ENCODE measurements around the gene AOPEP. TPM values are rescaled to one million over a fixed set of nuclear protein-coding genes. Genes with fewer than 3 reads are reported as not detected.

AOPEP gene
- total and polyA plus RNA-seq, 2 of the 13 experiments (the other 11 are each of a cell fraction or from before 2014, with no cell fraction given) = 22.2 to 41.6 TPM

- no peak for TF ChIP-seq ZEB1 (IDR thresholded peaks at IDR 0.05; ENCODE audit: insufficient replicate concordance, low read depth)
- no peak for TF ChIP-seq DNMT3B (CRISPR knock-in tag; conservative IDR thresholded peaks at IDR 0.05)
- TF ChIP-seq, protein P1, sequence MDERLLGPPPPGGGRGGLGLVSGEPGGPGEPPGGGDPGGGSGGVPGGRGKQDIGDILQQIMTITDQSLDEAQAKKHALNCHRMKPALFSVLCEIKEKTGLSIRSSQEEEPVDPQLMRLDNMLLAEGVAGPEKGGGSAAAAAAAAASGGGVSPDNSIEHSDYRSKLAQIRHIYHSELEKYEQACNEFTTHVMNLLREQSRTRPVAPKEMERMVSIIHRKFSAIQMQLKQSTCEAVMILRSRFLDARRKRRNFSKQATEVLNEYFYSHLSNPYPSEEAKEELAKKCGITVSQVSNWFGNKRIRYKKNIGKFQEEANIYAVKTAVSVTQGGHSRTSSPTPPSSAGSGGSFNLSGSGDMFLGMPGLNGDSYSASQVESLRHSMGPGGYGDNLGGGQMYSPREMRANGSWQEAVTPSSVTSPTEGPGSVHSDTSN (CRISPR knock-in tag; IDR thresholded peaks at IDR 0.05) = no peak
- TF ChIP-seq SRY (CRISPR knock-in tag; IDR thresholded peaks at IDR 0.05) = no peak
- TF ChIP-seq ZNF788 (CRISPR knock-in tag; IDR thresholded peaks at IDR 0.05; ENCODE audit: borderline replicate concordance) = no peak
- no peak for TF ChIP-seq LCORL (IDR thresholded peaks at IDR 0.05)
- TF ChIP-seq LCORL (CRISPR knock-in tag; IDR thresholded peaks at IDR 0.05) = no peak
- TF ChIP-seq TP53 (CRISPR knock-in tag; conservative IDR thresholded peaks at IDR 0.05) = no peak
- TF ChIP-seq NR2F1 (CRISPR knock-in tag; IDR thresholded peaks at IDR 0.05) = no peak
- no peak for TF ChIP-seq SAP130 (CRISPR knock-in tag; IDR thresholded peaks at IDR 0.05; ENCODE audit: low read depth)
- TF ChIP-seq ZNF761 (CRISPR knock-in tag; conservative IDR thresholded peaks at IDR 0.05) = no peak
- no peak for TF ChIP-seq SMC3 (IDR thresholded peaks at IDR 0.05; ENCODE audit: low read length)
- no peak for TF ChIP-seq ZNF484 (CRISPR knock-in tag; IDR thresholded peaks at IDR 0.05; ENCODE audit: borderline replicate concordance, low read depth)
- TF ChIP-seq SPEN (CRISPR knock-in tag; IDR thresholded peaks at IDR 0.05; ENCODE audit: low read depth) = no peak
- TF ChIP-seq ATF3 (CRISPR knock-in tag; IDR thresholded peaks at IDR 0.05) = no peak
- TF ChIP-seq ZNF772 (CRISPR knock-in tag; IDR thresholded peaks at IDR 0.05) = no peak
- no peak for TF ChIP-seq CEBPB (IDR thresholded peaks at IDR 0.05; ENCODE audit: borderline replicate concordance, low read depth, low read length)
- TF ChIP-seq, protein P2, sequence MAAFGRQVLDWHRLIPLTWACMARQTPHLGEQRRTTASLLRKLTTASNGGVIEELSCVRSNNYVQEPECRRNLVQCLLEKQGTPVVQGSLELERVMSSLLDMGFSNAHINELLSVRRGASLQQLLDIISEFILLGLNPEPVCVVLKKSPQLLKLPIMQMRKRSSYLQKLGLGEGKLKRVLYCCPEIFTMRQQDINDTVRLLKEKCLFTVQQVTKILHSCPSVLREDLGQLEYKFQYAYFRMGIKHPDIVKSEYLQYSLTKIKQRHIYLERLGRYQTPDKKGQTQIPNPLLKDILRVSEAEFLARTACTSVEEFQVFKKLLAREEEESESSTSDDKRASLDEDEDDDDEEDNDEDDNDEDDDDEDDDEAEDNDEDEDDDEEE (CRISPR knock-in tag; IDR thresholded peaks at IDR 0.05) = no peak
- no peak for TF ChIP-seq CBFB (CRISPR knock-in tag; IDR thresholded peaks at IDR 0.05)
- TF ChIP-seq, protein P3, sequence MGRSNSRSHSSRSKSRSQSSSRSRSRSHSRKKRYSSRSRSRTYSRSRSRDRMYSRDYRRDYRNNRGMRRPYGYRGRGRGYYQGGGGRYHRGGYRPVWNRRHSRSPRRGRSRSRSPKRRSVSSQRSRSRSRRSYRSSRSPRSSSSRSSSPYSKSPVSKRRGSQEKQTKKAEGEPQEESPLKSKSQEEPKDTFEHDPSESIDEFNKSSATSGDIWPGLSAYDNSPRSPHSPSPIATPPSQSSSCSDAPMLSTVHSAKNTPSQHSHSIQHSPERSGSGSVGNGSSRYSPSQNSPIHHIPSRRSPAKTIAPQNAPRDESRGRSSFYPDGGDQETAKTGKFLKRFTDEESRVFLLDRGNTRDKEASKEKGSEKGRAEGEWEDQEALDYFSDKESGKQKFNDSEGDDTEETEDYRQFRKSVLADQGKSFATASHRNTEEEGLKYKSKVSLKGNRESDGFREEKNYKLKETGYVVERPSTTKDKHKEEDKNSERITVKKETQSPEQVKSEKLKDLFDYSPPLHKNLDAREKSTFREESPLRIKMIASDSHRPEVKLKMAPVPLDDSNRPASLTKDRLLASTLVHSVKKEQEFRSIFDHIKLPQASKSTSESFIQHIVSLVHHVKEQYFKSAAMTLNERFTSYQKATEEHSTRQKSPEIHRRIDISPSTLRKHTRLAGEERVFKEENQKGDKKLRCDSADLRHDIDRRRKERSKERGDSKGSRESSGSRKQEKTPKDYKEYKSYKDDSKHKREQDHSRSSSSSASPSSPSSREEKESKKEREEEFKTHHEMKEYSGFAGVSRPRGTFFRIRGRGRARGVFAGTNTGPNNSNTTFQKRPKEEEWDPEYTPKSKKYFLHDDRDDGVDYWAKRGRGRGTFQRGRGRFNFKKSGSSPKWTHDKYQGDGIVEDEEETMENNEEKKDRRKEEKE (IDR thresholded peaks at IDR 0.05) = no peak
- ATAC-seq (no peak), DNase-seq (ENCODE audit: low spot score) (no peak), FAIRE-seq (no peak)
- CTCF ChIA-PET (ENCODE audit: low intra/inter-chr PET ratio, low total read pairs) = no interaction called here
- intact Hi-C loops (cut with micrococcal nuclease; ENCODE audit: unreplicated experiment) = no loop called here
- Histone ChIP-seq H3K9me3 (ENCODE audit: low read length) (no peaks in the 10 kb centered on the region), H3K27me3 (ENCODE audit: control insufficient read depth in 1 of 2, insufficient read depth in 2 of 2, low read length in 2 of 2) (no peaks in the 10 kb centered on the region), H3K36me3 (replicated peaks in 1 of 2; ENCODE audit: control insufficient read depth in 1 of 2, insufficient read depth in 2 of 2, low read length in 2 of 2) (no peaks in the 10 kb centered on the region), H3K4me1 (ENCODE audit: insufficient read depth, low read length) (peaks cover 24% of the 10 kb centered on the region), H3K4me3 (replicated peaks in 1 of 3; ENCODE audit: insufficient read depth in 1 of 3, low read depth in 2 of 3, low read length in 3 of 3) (no peak overlapping the region), H3K4me2 (ENCODE audit: low read depth, low read length) (no peak overlapping the region), H3K9ac (ENCODE audit: insufficient read depth, low read depth, low read length) (no peak overlapping the region), H4K20me1 (ENCODE audit: insufficient read depth, low read length) (no peaks in the 10 kb centered on the region), H3K27ac (ENCODE audit: extremely low read length, insufficient read depth, low read length) (no peak overlapping the region), H2AFZ (ENCODE audit: low read length) (no peak overlapping the region), H3K79me2 (ENCODE audit: insufficient read depth, low read length) (no peaks in the 10 kb centered on the region)
- in situ Hi-C loops (cut with HindIII; ENCODE audit: extremely low pct_ligation_motif_present, low pct_unique_long_range_greater_than_20kb) = no loop called here
- no TSS peak for BruUV-seq (replicated peaks)
- POLR2A ChIA-PET = interaction anchor here (1.1 kb wide), 1 partner anchor 8 kb away, joined by 4 read pairs; no protein-coding TSS in a partner anchor
- WGBS (ENCODE audit: low lambda C conversion rate) = 100% methylated on average over 2 of the region's 2 CpGs
Measured at GRCh38 chr9:94818178-94818541, 91.7 kb downstream of the AOPEP start.
